K562 (cell line): Measurements from ENCODE around the gene BPNT1. TPM values are rescaled to one million over a fixed set of nuclear protein-coding genes. Genes with fewer than 3 reads are reported as not detected.

Experiments
- ARID1B ChIP-seq: fragments of 450-650 bp; IDR thresholded peaks from 2 replicates; pipeline ENCODE4 v1.6.1; 2016; ENCODE audit warnings: antibody characterized with exemption, mild to moderate bottlenecking, inconsistent platforms
- ATF1 ChIP-seq, 2 experiments: fragments of 450-650 bp in 1 of 2; IDR thresholded peaks; 2 replicates each; pipeline ENCODE4 v1.6.1; 2016; ENCODE audit warnings: missing compliant biosample characterization in 1 of 2, missing genetic modification characterization in 1 of 2
- CEBPG ChIP-seq, 3 experiments: fragments of 200-800 bp in 1 of 3; sonication (Bioruptor generic) in 1 of 3; sonication (generic) in 1 of 3; formaldehyde crosslinking in 1 of 3; IDR thresholded peaks in 2 of 3; conservative IDR thresholded peaks in 1 of 3; 2 replicates each; pipeline versions ENCODE4 v1.6.1 to v1.8.0; 2016 to 2022; ENCODE audit warnings: missing compliant biosample characterization in 2 of 3, missing genetic modification characterization in 2 of 3, mild to moderate bottlenecking in 1 of 3, missing genetic modification reagents in 1 of 3
- FOXP1 ChIP-seq: sonication (generic); formaldehyde crosslinking; IDR thresholded peaks from 2 replicates; pipeline ENCODE4 v1.8.0; 2022; ENCODE audit warnings: mild to moderate bottlenecking, missing genetic modification reagents
- IRF2 ChIP-seq: sonication (generic); formaldehyde crosslinking; IDR thresholded peaks from 2 replicates; pipeline ENCODE4 v1.8.1; 2022; ENCODE audit warnings: mild to moderate bottlenecking, missing genetic modification reagents
- JUN ChIP-seq, 2 experiments: sonication (generic) in 1 of 2; formaldehyde crosslinking in 1 of 2; IDR thresholded peaks; 2 replicates each; pipeline versions ENCODE4 v1.6.1 to v1.8.0; 2012 to 2022; ENCODE audit warnings: borderline replicate concordance in 2 of 2, mild to moderate bottlenecking in 2 of 2, improper control_type of control experiment in 1 of 2, low read depth in 1 of 2, low read length in 1 of 2, missing genetic modification reagents in 1 of 2
- KAT8 ChIP-seq: fragments of 450-650 bp; IDR thresholded peaks from 2 replicates; pipeline ENCODE4 v1.6.1; 2016; ENCODE audit warnings: low read depth, mild to moderate bottlenecking
- KDM1A ChIP-seq, 2 experiments: fragments of 450-650 bp; IDR thresholded peaks; 2 replicates each; pipeline ENCODE4 v1.6.1; 2016; ENCODE audit warnings: mild to moderate bottlenecking in 2 of 2
- NFATC3 ChIP-seq: fragments of 450-650 bp; IDR thresholded peaks from 2 replicates; pipeline ENCODE4 v1.6.1; 2017; ENCODE audit warnings: mild to moderate bottlenecking
- RBFOX2 ChIP-seq: fragments of 200-400 bp; formaldehyde crosslinking; IDR thresholded peaks from 2 replicates; pipeline ENCODE4 v1.6.1; 2017; ENCODE audit warnings: low read depth, mild to moderate bottlenecking, low read length, moderate library complexity
- RCOR1 ChIP-seq, 2 experiments: IDR thresholded peaks; 2 replicates each; pipeline ENCODE4 v1.6.1; 2012; ENCODE audit warnings: low read depth in 2 of 2, low read length in 2 of 2, borderline replicate concordance in 1 of 2, improper control_type of control experiment in 1 of 2
- SAFB ChIP-seq: fragments of 200-400 bp; formaldehyde crosslinking; IDR thresholded peaks from 2 replicates; pipeline ENCODE4 v1.6.1; 2017; ENCODE audit warnings: low read depth, low read length, borderline replicate concordance
- SRF ChIP-seq, 2 experiments: fragments of 250-450, 450-650 bp in 1 of 2; sonication (Bioruptor Pico) in 1 of 2; sonication (generic) in 1 of 2; formaldehyde crosslinking; IDR thresholded peaks; 2 replicates each; pipeline versions ENCODE4 v1.5.0 to v1.5.1; 2020 to 2022; ENCODE audit warnings: mild to moderate bottlenecking in 1 of 2, missing genetic modification reagents in 1 of 2
- TEAD1 ChIP-seq, 2 experiments: fragments of 450-650 bp in 1 of 2; sonication (generic) in 1 of 2; formaldehyde crosslinking; IDR thresholded peaks; 2 replicates each; pipeline versions ENCODE4 v1.4.0 to v1.8.0; 2020 to 2022; ENCODE audit warnings: mild to moderate bottlenecking in 2 of 2, missing genetic modification reagents in 1 of 2
- ZBTB40 ChIP-seq, 2 experiments: fragments of 450-650 bp in 1 of 2; sonication (generic) in 1 of 2; formaldehyde crosslinking in 1 of 2; IDR thresholded peaks; 2 replicates each; pipeline versions ENCODE4 v1.7.1 to v1.9.0; 2016 to 2022; ENCODE audit warnings: inconsistent platforms in 1 of 2, mild to moderate bottlenecking in 1 of 2, missing genetic modification reagents in 1 of 2
- polyA plus RNA-seq, 8 experiments: library from polyadenylated mRNA; depleted of rRNA in 4 of 8; stranded (reverse) in 5 of 8; unstranded in 3 of 8; fragments of >200 nt; fragmentation: Nextera tagmentation in 2 of 8; fragmentation: Illumina TruSeq in 1 of 8; extraction: Ambion mirVana in 2 of 8; extraction: Trizol in 1 of 8; gene quantifications; 2 replicates each; pipeline versions ENCODE4 v1.2.1 to v1.2.3, GENCODE V29; 2011 to 2014; ENCODE audit warnings: inconsistent platforms in 1 of 8, missing spikeins in 1 of 8
- total RNA-seq, 7 experiments: library from RNA; depleted of rRNA in 6 of 7; stranded (reverse); fragments of >200 nt in 6 of 7; fragmentation: Illumina TruSeq in 2 of 7; extraction: Trizol in 2 of 7; gene quantifications; 2 replicates each; pipeline versions ENCODE4 v1.2.1 to v1.2.3, GENCODE V29; 2011 to 2021; ENCODE audit warnings: low replicate concordance in 1 of 7

The BPNT1 gene
- total and polyA plus RNA-seq, 9 of the 15 experiments (the other 6 are each of a cell fraction or from before 2014, with no cell fraction given) = 30.2 to 73.8 (median 40.5) TPM

- TF ChIP-seq TEAD1 (CRISPR knock-in tag; IDR thresholded peaks at IDR 0.05) (0 out of 4 replicates have a peak, but pooled peaks of 1 of the 2 experiments have one; percentile 19), RCOR1 (IDR thresholded peaks at IDR 0.05; ENCODE audit: borderline replicate concordance in 1 of 2, low read depth in 2 of 2, low read length in 2 of 2) (no peak), RBFOX2 (peak; percentile 23; the same call in 1 of the 2 replicates), FOXP1 (peak; percentile 83), SAFB (no peak), SRF (CRISPR knock-in tag; IDR thresholded peaks at IDR 0.05) (peak in 1 of 2 experiments; percentile 32; a peak in 1 of 4 replicates), ZBTB40 (IDR thresholded peaks at IDR 0.05) (no peak), ZBTB40 (CRISPR knock-in tag; IDR thresholded peaks at IDR 0.05) (no peak), CEBPG (CRISPR knock-in tag; IDR thresholded peaks at IDR 0.05) (peak; percentile 39; the same call in 1 of the 2 replicates), CEBPG (tag; conservative IDR thresholded peaks at IDR 0.05 in 1 of 2, IDR thresholded peaks at IDR 0.05 in 1 of 2) (no peak), KAT8 (no peak), KDM1A (IDR thresholded peaks at IDR 0.05) (0 out of 4 replicates have a peak, but pooled peaks of 1 of the 2 experiments have one; percentile 12), IRF2 (CRISPR knock-in tag) (no peak), ATF1 (CRISPR knock-in tag; IDR thresholded peaks at IDR 0.05) (no peak), ATF1 (tag; IDR thresholded peaks at IDR 0.05) (peak; percentile 11; the same call in 1 of the 2 replicates), NFATC3 (no peak), ARID1B (0 out of 2 replicates have a peak, but pooled peaks have one; percentile 5), JUN (IDR thresholded peaks at IDR 0.05; ENCODE audit: borderline replicate concordance, low read depth, low read length) (no peak), JUN (CRISPR knock-in tag; IDR thresholded peaks at IDR 0.05; ENCODE audit: borderline replicate concordance) (0 out of 2 replicates have a peak, but pooled peaks have one; percentile 70)
These were observed 44.8 kb downstream of the BPNT1 start (continued) for GRCh38 chr1:220044678-220045355.
